ENCODE data around the gene UBAC2. TPM values are rescaled to one million over a fixed set of nuclear protein-coding genes. Genes with fewer than 3 reads are reported as not detected.

UBAC2 gene
- total and polyA plus RNA-seq, 2 donors (not counting 3 experiments of a cell fraction or from before 2014, with no cell fraction given), result 45.7 to 54.4 TPM

DNA sequence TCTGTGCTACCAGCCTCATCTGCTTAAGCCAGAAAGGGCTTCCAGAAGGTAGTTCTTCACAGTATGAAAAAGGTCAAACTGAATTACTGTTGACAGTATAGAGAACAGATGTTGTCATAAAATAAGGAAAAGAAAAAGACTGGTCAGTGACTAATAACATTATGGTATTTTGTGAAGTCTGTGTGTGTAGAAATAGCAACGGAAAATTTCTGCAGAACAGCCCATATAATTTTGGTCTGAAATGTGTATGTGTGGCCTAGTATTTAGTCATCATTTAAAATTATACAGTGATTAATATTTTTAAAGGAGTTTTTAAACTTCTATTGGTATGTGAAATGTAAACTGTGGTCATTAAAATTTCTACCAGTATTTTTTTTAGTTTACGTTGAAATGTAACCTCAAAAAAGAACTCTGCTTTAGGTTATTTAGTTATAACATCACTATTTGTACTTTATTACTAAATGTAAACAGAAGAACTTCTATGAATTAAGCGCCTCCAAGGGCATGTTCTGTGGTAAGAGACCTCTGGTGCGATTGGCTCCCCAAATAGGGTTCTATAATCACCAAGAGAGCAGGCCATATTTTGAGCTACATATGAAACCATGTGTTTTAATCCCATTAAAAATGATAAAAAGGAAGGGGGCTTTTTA is 109.9 kb downstream of the UBAC2 start:
- no peaks in the 10 kb centered on the region for H3K9me1 ChIP-seq (replicated peaks; ENCODE audit: control insufficient read depth, extremely low read depth, insufficient read depth, low read length)
- TF ChIP-seq, protein P1, sequence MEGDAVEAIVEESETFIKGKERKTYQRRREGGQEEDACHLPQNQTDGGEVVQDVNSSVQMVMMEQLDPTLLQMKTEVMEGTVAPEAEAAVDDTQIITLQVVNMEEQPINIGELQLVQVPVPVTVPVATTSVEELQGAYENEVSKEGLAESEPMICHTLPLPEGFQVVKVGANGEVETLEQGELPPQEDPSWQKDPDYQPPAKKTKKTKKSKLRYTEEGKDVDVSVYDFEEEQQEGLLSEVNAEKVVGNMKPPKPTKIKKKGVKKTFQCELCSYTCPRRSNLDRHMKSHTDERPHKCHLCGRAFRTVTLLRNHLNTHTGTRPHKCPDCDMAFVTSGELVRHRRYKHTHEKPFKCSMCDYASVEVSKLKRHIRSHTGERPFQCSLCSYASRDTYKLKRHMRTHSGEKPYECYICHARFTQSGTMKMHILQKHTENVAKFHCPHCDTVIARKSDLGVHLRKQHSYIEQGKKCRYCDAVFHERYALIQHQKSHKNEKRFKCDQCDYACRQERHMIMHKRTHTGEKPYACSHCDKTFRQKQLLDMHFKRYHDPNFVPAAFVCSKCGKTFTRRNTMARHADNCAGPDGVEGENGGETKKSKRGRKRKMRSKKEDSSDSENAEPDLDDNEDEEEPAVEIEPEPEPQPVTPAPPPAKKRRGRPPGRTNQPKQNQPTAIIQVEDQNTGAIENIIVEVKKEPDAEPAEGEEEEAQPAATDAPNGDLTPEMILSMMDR (IDR thresholded peaks at IDR 0.05; ENCODE audit: extremely low read depth in 1 of 2, insufficient read depth in 1 of 2, low read depth in 1 of 2, low read length in 2 of 2), result no peak
- TF ChIP-seq, protein P2, sequence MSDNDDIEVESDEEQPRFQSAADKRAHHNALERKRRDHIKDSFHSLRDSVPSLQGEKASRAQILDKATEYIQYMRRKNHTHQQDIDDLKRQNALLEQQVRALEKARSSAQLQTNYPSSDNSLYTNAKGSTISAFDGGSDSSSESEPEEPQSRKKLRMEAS (IDR thresholded peaks at IDR 0.05; ENCODE audit: insufficient read depth, insufficient read length), result no peak
- TF ChIP-seq MYC (IDR thresholded peaks at IDR 0.05; ENCODE audit: low read depth, low read length) (no peak), EZH2 (IDR thresholded peaks at IDR 0.05; ENCODE audit: borderline replicate concordance, low read depth, low read length, severe bottlenecking) (no peak), FOS (IDR thresholded peaks at IDR 0.05; ENCODE audit: borderline replicate concordance, insufficient read depth, low read length) (no peak), POLR2A (IDR thresholded peaks at IDR 0.05; ENCODE audit: low read depth, low read length) (no peak), POLR2AphosphoS5 (IDR thresholded peaks at IDR 0.05; ENCODE audit: insufficient read depth, low read depth, low read length) (no peak), JUN (IDR thresholded peaks at IDR 0.05; ENCODE audit: borderline replicate concordance, insufficient read depth, insufficient read length, low read depth) (no peak), GATA2 (IDR thresholded peaks at IDR 0.05; ENCODE audit: insufficient read depth, insufficient read length, low read depth, low read length) (no peak)
- FAIRE-seq (no peak), DNase-seq (ENCODE audit: low read depth, low spot score) (peak; percentile 16)
- H3K27ac ChIP-seq (ENCODE audit: insufficient read depth, low read depth, low read length), result no peak overlapping the region
- no peaks in the 10 kb centered on the region for H3K79me2 ChIP-seq (ENCODE audit: control insufficient read depth, insufficient read depth, low read length)
- H3K36me3 ChIP-seq (ENCODE audit: control insufficient read depth in 2 of 2, extremely low read depth in 1 of 2, insufficient read depth in 2 of 2, low read length in 2 of 2), result no peaks in the 10 kb centered on the region
- intact Hi-C loops (cut with micrococcal nuclease) (loop anchor here (5.0 kb wide), 1 partner anchor 77 kb away; no protein-coding TSS in a partner anchor), dilution Hi-C loops (cut with MboI; ENCODE audit: extremely low pct_ligation_motif_present, low sequenced_read_pairs) (no loop called here)
- H2AFZ ChIP-seq (ENCODE audit: low read depth, low read length), result no peak overlapping the region
- H4K20me1 ChIP-seq (replicated peaks; ENCODE audit: control insufficient read depth, extremely low read depth, insufficient read depth, low read length), result no peaks in the 10 kb centered on the region
- H3K4me3 ChIP-seq (replicated peaks in 1 of 3; ENCODE audit: insufficient read depth in 1 of 3, low read depth in 1 of 3, low read length in 3 of 3), result no peak overlapping the region
- POLR2A ChIA-PET, result no interaction called here
- H3K9ac ChIP-seq (replicated peaks; ENCODE audit: extremely low read depth, insufficient read depth, low read length), result no peak overlapping the region
- CTCF ChIA-PET, result no interaction called here
- H3K4me2 ChIP-seq (ENCODE audit: insufficient read depth, low read length), result no peak overlapping the region
- no peaks in the 10 kb centered on the region for H3K9me3 ChIP-seq (replicated peaks; ENCODE audit: control insufficient read depth, insufficient read depth, low read length)
- H3K27me3 ChIP-seq (ENCODE audit: control insufficient read depth in 2 of 2, insufficient read depth in 2 of 2, low read length in 2 of 2), result no peaks in the 10 kb centered on the region
- BruUV-seq (replicated peaks), result no TSS peak
- peaks cover 41% of the 10 kb centered on the region for H3K4me1 ChIP-seq (ENCODE audit: control insufficient read depth, extremely low read depth, insufficient read depth, low read length)
